ENCODE data around the gene ORM1. TPM values are rescaled to one million over a fixed set of nuclear protein-coding genes. Genes with fewer than 3 reads are reported as not detected.

ORM1 gene
- total and polyA plus RNA-seq, 2 donors (not counting 1 experiment from before 2014, with no cell fraction given), result not detected

DNA sequence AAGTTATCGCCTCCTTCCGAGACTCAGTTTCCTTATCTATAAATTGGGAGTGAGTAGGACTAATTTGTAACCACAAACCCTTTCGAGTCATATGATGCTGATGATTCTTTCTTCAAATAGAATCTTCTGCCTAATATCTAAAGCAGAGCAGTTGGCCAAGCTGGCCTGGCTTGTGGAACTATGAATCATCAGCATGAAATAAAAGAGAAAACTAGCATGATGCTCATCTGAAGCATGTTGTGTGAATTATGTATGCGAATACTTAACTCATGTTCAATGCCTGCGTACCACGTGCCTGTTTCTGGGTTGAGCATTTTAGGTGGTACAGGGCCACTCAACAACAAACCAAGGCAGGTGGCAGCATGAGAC lies 15.0 kb upstream of the ORM1 start:
- no peaks in the 10 kb centered on the region for H3K27me3 ChIP-seq (ENCODE audit: control insufficient read depth, insufficient read depth, low read length)
- H3K27ac ChIP-seq (ENCODE audit: insufficient read depth, low read length), result no peak overlapping the region
- no peak overlapping the region for H2AFZ ChIP-seq (ENCODE audit: low read length)
- TF ChIP-seq, protein P1, sequence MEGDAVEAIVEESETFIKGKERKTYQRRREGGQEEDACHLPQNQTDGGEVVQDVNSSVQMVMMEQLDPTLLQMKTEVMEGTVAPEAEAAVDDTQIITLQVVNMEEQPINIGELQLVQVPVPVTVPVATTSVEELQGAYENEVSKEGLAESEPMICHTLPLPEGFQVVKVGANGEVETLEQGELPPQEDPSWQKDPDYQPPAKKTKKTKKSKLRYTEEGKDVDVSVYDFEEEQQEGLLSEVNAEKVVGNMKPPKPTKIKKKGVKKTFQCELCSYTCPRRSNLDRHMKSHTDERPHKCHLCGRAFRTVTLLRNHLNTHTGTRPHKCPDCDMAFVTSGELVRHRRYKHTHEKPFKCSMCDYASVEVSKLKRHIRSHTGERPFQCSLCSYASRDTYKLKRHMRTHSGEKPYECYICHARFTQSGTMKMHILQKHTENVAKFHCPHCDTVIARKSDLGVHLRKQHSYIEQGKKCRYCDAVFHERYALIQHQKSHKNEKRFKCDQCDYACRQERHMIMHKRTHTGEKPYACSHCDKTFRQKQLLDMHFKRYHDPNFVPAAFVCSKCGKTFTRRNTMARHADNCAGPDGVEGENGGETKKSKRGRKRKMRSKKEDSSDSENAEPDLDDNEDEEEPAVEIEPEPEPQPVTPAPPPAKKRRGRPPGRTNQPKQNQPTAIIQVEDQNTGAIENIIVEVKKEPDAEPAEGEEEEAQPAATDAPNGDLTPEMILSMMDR (conservative IDR thresholded peaks at IDR 0.05 in 1 of 2, IDR thresholded peaks at IDR 0.05 in 1 of 2; ENCODE audit: low read depth in 1 of 2, low read length in 2 of 2), result no peak
- no peak overlapping the region for H3K4me3 ChIP-seq (replicated peaks in 1 of 4; ENCODE audit: control extremely low read depth in 1 of 4, insufficient read depth in 1 of 4, low read depth in 3 of 4, low read length in 4 of 4)
- DNase-seq (ENCODE audit: low read depth in 2 of 2), result peak in 1 of 2 donors; percentile 59
- H3K36me3 ChIP-seq (ENCODE audit: control insufficient read depth, insufficient read depth, low read length), result peaks cover 2% of the 10 kb centered on the region
- H3K9ac ChIP-seq (ENCODE audit: insufficient read depth, low read length), result no peak overlapping the region
- H3K79me2 ChIP-seq (ENCODE audit: control insufficient read depth, insufficient read depth, low read length), result no peaks in the 10 kb centered on the region
- H3K4me1 ChIP-seq (ENCODE audit: control insufficient read depth, extremely low read depth, insufficient read depth, low read length), result no peaks in the 10 kb centered on the region
- no peak overlapping the region for H3K4me2 ChIP-seq (ENCODE audit: extremely low read depth, insufficient read depth, low read length)
- no peaks in the 10 kb centered on the region for H3K9me3 ChIP-seq (ENCODE audit: control insufficient read depth, insufficient read depth, low read depth, low read length)
- no peaks in the 10 kb centered on the region for H4K20me1 ChIP-seq (ENCODE audit: control insufficient read depth, extremely low read depth, insufficient read depth, low read length)

DNA sequence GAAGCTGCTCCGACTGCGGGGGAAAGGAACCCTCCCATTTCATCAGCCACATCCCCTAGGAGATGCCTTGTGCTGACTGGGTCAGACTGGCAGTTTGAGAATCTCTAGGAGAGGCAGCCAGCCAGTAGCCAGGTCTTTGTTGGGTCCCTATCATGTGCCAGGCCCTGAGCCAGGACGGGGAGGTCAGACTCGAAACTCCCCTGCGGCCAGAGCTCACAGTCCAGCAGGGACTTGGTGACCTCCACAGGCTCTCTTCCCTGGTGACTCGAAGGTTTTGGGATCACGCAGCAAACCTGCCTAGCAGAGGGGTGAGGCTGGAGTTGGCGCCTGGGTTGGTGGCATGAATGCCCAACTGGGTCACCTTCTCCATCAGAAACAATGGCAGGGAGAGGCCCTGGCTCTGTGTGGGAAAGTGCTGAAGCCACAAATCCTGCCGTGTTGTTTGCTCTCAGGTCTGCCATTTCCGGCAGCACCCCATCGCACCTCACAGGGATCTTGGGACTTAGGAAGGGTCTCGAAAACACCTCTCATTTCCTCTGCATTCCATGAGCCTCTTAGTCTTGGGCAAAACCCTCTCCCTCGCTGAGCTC lies 14.4 kb upstream of the ORM1 start:
- Histone ChIP-seq H3K79me2 (ENCODE audit: control insufficient read depth, insufficient read depth, low read length) (no peaks in the 10 kb centered on the region), H3K27me3 (ENCODE audit: control insufficient read depth, insufficient read depth, low read length) (no peaks in the 10 kb centered on the region), H2AFZ (ENCODE audit: low read length) (no peak overlapping the region), H4K20me1 (ENCODE audit: control insufficient read depth, extremely low read depth, insufficient read depth, low read length) (no peaks in the 10 kb centered on the region), H3K4me2 (ENCODE audit: extremely low read depth, insufficient read depth, low read length) (no peak overlapping the region), H3K9ac (ENCODE audit: insufficient read depth, low read length) (no peak overlapping the region), H3K36me3 (ENCODE audit: control insufficient read depth, insufficient read depth, low read length) (peaks cover 2% of the 10 kb centered on the region), H3K4me1 (ENCODE audit: control insufficient read depth, extremely low read depth, insufficient read depth, low read length) (no peaks in the 10 kb centered on the region), H3K4me3 (replicated peaks in 1 of 4; ENCODE audit: control extremely low read depth in 1 of 4, insufficient read depth in 1 of 4, low read depth in 3 of 4, low read length in 4 of 4) (no peak overlapping the region), H3K9me3 (ENCODE audit: control insufficient read depth, insufficient read depth, low read depth, low read length) (no peaks in the 10 kb centered on the region), H3K27ac (ENCODE audit: insufficient read depth, low read length) (no peak overlapping the region)
- no peak for TF ChIP-seq EZH2 (IDR thresholded peaks at IDR 0.05; ENCODE audit: low read length, missing control alignments)
- DNase-seq (ENCODE audit: low read depth in 2 of 2), result no peak

DNA sequence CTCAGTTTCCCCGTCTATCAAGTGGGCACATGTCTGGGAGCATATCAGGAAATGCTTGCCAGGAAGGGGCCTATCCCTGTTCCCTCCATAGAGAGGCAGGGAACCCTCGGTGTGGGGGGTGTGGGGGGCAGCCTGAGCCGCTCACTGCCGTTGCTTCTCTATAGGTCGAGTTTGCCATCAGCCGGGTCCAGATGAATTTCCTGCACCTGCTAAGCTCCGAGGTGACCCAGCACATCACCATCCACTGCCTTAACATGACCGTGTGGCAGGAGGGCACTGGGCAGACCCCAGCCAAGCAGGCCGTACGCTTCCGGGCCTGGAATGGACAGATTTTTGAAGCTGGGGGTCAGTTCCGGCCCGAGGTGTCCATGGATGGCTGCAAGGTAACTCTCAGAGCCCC lies 13.8 kb upstream of the ORM1 start:
- TF ChIP-seq, protein P1 (conservative IDR thresholded peaks at IDR 0.05 in 1 of 2, IDR thresholded peaks at IDR 0.05 in 1 of 2; ENCODE audit: low read depth in 1 of 2, low read length in 2 of 2), result no peak
- Histone ChIP-seq H3K9ac (ENCODE audit: insufficient read depth, low read length) (no peak overlapping the region), H3K4me2 (ENCODE audit: extremely low read depth, insufficient read depth, low read length) (no peak overlapping the region), H2AFZ (ENCODE audit: low read length) (no peak overlapping the region), H3K4me1 (ENCODE audit: control insufficient read depth, extremely low read depth, insufficient read depth, low read length) (no peaks in the 10 kb centered on the region), H3K79me2 (ENCODE audit: control insufficient read depth, insufficient read depth, low read length) (no peaks in the 10 kb centered on the region), H3K27ac (ENCODE audit: insufficient read depth, low read length) (no peak overlapping the region), H4K20me1 (ENCODE audit: control insufficient read depth, extremely low read depth, insufficient read depth, low read length) (no peaks in the 10 kb centered on the region), H3K27me3 (ENCODE audit: control insufficient read depth, insufficient read depth, low read length) (no peaks in the 10 kb centered on the region), H3K36me3 (ENCODE audit: control insufficient read depth, insufficient read depth, low read length) (peaks cover 2% of the 10 kb centered on the region), H3K9me3 (ENCODE audit: control insufficient read depth, insufficient read depth, low read depth, low read length) (no peaks in the 10 kb centered on the region), H3K4me3 (replicated peaks in 1 of 4; ENCODE audit: control extremely low read depth in 1 of 4, insufficient read depth in 1 of 4, low read depth in 3 of 4, low read length in 4 of 4) (no peak overlapping the region)
- DNase-seq (ENCODE audit: low read depth in 2 of 2), result no peak
